Gastrocnemius medialis (tissue), 4 donors: ENCODE results near the gene PLIN4. TPM values are rescaled to one million over a fixed set of nuclear protein-coding genes. Genes with fewer than 3 reads are reported as not detected.
"Not testable (repeated sequence)": the region's sequence is repeated elsewhere in the genome, so short reads cannot be mapped to it uniquely, and the experiment has no call there.

Experiments used
- ATAC-seq, 2 donors: fragments of 150-250 bp; one replicate each; pipeline ENCODE4 v1.9.1; 2016
- DNase-seq, 2 donors: peaks; one replicate each; pipeline ENCODE4 v3.0.0-alpha.2; 2019
- H3K27ac ChIP-seq, 4 donors: fragments of 200-600 bp; sonication (generic); 1 replicate in 1 of 4; 2 replicates in 3 of 4; pipeline ENCODE4 v1.5.1; 2016 to 2018; ENCODE audit warnings: mild to moderate bottlenecking in 2 of 4, moderate library complexity in 1 of 4
- H3K27me3 ChIP-seq, 3 donors: fragments of 200-600 bp; sonication (generic) in 2 of 3; 1 replicate in 1 of 3; 2 replicates in 2 of 3; pipeline versions ENCODE4 v1.5.1 to v1.6.0; 2016 to 2019; ENCODE audit warnings: mild to moderate bottlenecking in 1 of 3, moderate library complexity in 1 of 3
- H3K36me3 ChIP-seq, 2 donors: fragments of 200-600 bp; sonication (generic) in 1 of 2; one replicate each; pipeline ENCODE4 v1.5.1; 2017 to 2018
- H3K4me1 ChIP-seq, 2 donors: fragments of 200-600 bp; sonication (generic) in 1 of 2; one replicate each; pipeline ENCODE4 v1.5.1; 2016 to 2017; ENCODE audit warnings: mild to moderate bottlenecking in 2 of 2
- H3K4me3 ChIP-seq, 4 donors: fragments of 200-600 bp; sonication (generic) in 3 of 4; 1 replicate in 1 of 4; 2 replicates in 3 of 4; pipeline ENCODE4 v1.5.1; 2016 to 2019; ENCODE audit warnings: mild to moderate bottlenecking in 2 of 4
- H3K9me3 ChIP-seq, 3 donors: fragments of 200-600 bp; sonication (generic) in 2 of 3; 1 replicate in 1 of 3; 2 replicates in 2 of 3; pipeline ENCODE4 v1.5.1; 2016 to 2019
- POLR2A ChIP-seq, 2 donors: fragments of 450-650 bp; IDR thresholded peaks; one replicate each; pipeline ENCODE4 v1.6.1; 2017; ENCODE audit warnings: antibody characterized with exemption in 2 of 2, mild to moderate bottlenecking in 2 of 2, moderate library complexity in 2 of 2
- in situ Hi-C, 4 donors: fragments of 200-750 bp; cut with MboI; loops; one replicate each; pipeline versions ENCODE4 v1.15.0 to v1.8.0; 2017; ENCODE audit warnings: low sequenced_read_pairs in 4 of 4
- intact Hi-C: fragments of 100-400 bp; cut with DNase I; formaldehyde crosslinking; loops from one replicate; pipeline ENCODE4 v1.15.1; 2023; ENCODE audit warnings: low total_unique reads
- total RNA-seq, 4 donors: library from RNA; depleted of rRNA; stranded (reverse); fragments of >200 nt; gene quantifications; one replicate each; pipeline versions ENCODE4 v1.1.0 to v1.2.3, GENCODE V29; 2016
- TF ChIP-seq, protein P1 (sequence below), 5 experiments: fragments of 450-650 bp in 3 of 5; fragments of 200-600 bp in 2 of 5; sonication (generic) in 2 of 5; IDR thresholded peaks in 4 of 5; conservative IDR thresholded peaks in 1 of 5; 1 replicate in 4 of 5; 2 replicates in 1 of 5; pipeline ENCODE4 v1.5.1; 2016 to 2019; ENCODE audit warnings: antibody characterized with exemption in 5 of 5, mild to moderate bottlenecking in 3 of 5, moderate library complexity in 3 of 5

The PLIN4 gene, protein sequence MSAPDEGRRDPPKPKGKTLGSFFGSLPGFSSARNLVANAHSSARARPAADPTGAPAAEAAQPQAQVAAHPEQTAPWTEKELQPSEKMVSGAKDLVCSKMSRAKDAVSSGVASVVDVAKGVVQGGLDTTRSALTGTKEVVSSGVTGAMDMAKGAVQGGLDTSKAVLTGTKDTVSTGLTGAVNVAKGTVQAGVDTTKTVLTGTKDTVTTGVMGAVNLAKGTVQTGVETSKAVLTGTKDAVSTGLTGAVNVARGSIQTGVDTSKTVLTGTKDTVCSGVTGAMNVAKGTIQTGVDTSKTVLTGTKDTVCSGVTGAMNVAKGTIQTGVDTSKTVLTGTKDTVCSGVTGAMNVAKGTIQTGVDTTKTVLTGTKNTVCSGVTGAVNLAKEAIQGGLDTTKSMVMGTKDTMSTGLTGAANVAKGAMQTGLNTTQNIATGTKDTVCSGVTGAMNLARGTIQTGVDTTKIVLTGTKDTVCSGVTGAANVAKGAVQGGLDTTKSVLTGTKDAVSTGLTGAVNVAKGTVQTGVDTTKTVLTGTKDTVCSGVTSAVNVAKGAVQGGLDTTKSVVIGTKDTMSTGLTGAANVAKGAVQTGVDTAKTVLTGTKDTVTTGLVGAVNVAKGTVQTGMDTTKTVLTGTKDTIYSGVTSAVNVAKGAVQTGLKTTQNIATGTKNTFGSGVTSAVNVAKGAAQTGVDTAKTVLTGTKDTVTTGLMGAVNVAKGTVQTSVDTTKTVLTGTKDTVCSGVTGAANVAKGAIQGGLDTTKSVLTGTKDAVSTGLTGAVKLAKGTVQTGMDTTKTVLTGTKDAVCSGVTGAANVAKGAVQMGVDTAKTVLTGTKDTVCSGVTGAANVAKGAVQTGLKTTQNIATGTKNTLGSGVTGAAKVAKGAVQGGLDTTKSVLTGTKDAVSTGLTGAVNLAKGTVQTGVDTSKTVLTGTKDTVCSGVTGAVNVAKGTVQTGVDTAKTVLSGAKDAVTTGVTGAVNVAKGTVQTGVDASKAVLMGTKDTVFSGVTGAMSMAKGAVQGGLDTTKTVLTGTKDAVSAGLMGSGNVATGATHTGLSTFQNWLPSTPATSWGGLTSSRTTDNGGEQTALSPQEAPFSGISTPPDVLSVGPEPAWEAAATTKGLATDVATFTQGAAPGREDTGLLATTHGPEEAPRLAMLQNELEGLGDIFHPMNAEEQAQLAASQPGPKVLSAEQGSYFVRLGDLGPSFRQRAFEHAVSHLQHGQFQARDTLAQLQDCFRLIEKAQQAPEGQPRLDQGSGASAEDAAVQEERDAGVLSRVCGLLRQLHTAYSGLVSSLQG (N-terminal part only)
- 100 to 1,000 TPM in 3 of 4 donors, 10 to 100 TPM in 1; 79.6 to 282 (median 152) TPM for total RNA-seq

GRCh38 chr19:4518345-4519171 is at the start of gene PLIN4:
TSS of gene PLIN4 (minus strand) at chr19:4518486. CDS start at chr19:4518272, 214 bp downstream.
- no peaks in the 10 kb centered on the region for H3K9me3 ChIP-seq
- intact Hi-C loops (loop anchor here (1.0 to 10.0 kb wide), 3 partner anchors 17 to 564 kb away; partner anchors contain the start of gene PLIN5), in situ Hi-C loops (no loop called here)
- peaks cover 38 to 49% of the 10 kb centered on the region in 2 donors for H3K4me1 ChIP-seq
- ATAC-seq, result peak; percentile 67 to 68
- H3K4me3 ChIP-seq, result peak within 1 kb of the TSS; percentile 61 to 78 (median 70)
- H3K27ac ChIP-seq, result peak within 1 kb of the TSS; percentile 97 to 99 (median 98)
- peak; percentile 89 to 98 for DNase-seq
- TF ChIP-seq, protein P1, sequence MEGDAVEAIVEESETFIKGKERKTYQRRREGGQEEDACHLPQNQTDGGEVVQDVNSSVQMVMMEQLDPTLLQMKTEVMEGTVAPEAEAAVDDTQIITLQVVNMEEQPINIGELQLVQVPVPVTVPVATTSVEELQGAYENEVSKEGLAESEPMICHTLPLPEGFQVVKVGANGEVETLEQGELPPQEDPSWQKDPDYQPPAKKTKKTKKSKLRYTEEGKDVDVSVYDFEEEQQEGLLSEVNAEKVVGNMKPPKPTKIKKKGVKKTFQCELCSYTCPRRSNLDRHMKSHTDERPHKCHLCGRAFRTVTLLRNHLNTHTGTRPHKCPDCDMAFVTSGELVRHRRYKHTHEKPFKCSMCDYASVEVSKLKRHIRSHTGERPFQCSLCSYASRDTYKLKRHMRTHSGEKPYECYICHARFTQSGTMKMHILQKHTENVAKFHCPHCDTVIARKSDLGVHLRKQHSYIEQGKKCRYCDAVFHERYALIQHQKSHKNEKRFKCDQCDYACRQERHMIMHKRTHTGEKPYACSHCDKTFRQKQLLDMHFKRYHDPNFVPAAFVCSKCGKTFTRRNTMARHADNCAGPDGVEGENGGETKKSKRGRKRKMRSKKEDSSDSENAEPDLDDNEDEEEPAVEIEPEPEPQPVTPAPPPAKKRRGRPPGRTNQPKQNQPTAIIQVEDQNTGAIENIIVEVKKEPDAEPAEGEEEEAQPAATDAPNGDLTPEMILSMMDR (IDR thresholded peaks at IDR 0.05 in 4 of 5, conservative IDR thresholded peaks at IDR 0.05 in 1 of 5), result no peak
- TF ChIP-seq POLR2A (IDR thresholded peaks at IDR 0.05), result peak; percentile 94 to 95
- H3K36me3 ChIP-seq, result peaks cover 0 to 11% of the 10 kb centered on the region in 2 donors
- no peaks in the 10 kb centered on the region for H3K27me3 ChIP-seq

GRCh38 chr19:4567584-4568071 is 49.3 kb upstream of the PLIN4 start:
- peak overlapping the region in 2 of 4 donors; percentile 39 to 52 for H3K27ac ChIP-seq
- in situ Hi-C loops, result no loop called here
- ATAC-seq, result peak; percentile 13 to 22

GRCh38 chr19:4566402-4567051 is 48.2 kb upstream of the PLIN4 start:
- ATAC-seq (no peak), DNase-seq (no peak)
- Histone ChIP-seq H3K27me3 (no peaks in the 10 kb centered on the region), H3K9me3 (no peaks in the 10 kb centered on the region), H3K4me3 (no peak overlapping the region), H3K27ac (peak overlapping the region in 2 of 4 donors; percentile 39 to 52), H3K36me3 (no peaks in the 10 kb centered on the region), H3K4me1 (no peaks in the 10 kb centered on the region)
- TF ChIP-seq, protein P1 (IDR thresholded peaks at IDR 0.05 in 4 of 5, conservative IDR thresholded peaks at IDR 0.05 in 1 of 5), result no peak
- TF ChIP-seq POLR2A (IDR thresholded peaks at IDR 0.05), result no peak
- in situ Hi-C loops (no loop called here), intact Hi-C loops (no loop called here)

More at GRCh38 chr19:4567584-4568071, 49.3 kb upstream of the PLIN4 start:
- no peak for DNase-seq
- Histone ChIP-seq H3K27me3 (no peaks in the 10 kb centered on the region), H3K36me3 (no peaks in the 10 kb centered on the region), H3K4me3 (no peak overlapping the region), H3K9me3 (no peaks in the 10 kb centered on the region), H3K4me1 (no peaks in the 10 kb centered on the region)
- intact Hi-C loops, result no loop called here
- TF ChIP-seq, protein P1 (IDR thresholded peaks at IDR 0.05 in 4 of 5, conservative IDR thresholded peaks at IDR 0.05 in 1 of 5), result peak; percentile 50 to 80 (median 68)
- TF ChIP-seq POLR2A (IDR thresholded peaks at IDR 0.05), result no peak

- H3K4me3 ChIP-seq, DNase-seq, H3K4me1 ChIP-seq, intact Hi-C loops, H3K9me3 ChIP-seq, H3K27me3 ChIP-seq, in situ Hi-C loops, H3K27ac ChIP-seq, H3K36me3 ChIP-seq: not testable (repeated sequence)
- peak in 1 of 2 donors; percentile 10 for ATAC-seq
Observed at GRCh38 chr19:4563562-4563961, 45.3 kb upstream of the PLIN4 start.

DNA sequence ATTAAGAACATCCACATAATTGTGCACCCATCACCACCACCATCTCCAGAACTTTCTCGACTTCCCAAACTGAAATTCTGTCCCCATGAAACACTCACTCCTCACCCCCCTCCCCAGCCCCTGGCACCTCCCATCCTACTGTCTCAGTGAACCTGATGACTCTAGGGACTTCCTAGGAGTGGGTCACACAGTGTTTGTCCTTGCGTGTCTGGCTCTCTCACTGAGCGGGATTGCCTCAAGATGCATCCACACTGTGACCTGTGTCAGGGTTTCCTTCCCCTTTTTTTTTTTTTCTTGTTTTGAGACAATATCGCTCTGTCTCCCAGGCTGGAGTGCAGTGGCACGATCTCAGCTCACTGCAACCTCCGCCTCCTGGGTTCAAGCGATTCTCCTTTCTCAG is 43.8 kb upstream of the PLIN4 start:
- H3K27ac ChIP-seq, result peak overlapping the region in 1 of 4 donors; percentile 43
- in situ Hi-C loops, H3K27me3 ChIP-seq, DNase-seq, H3K36me3 ChIP-seq, H3K9me3 ChIP-seq, intact Hi-C loops, H3K4me3 ChIP-seq, H3K4me1 ChIP-seq, ATAC-seq: not testable (repeated sequence)
